ENCODE data around the gene NEK2. TPM values are rescaled to one million over a fixed set of nuclear protein-coding genes. Genes with fewer than 3 reads are reported as not detected.
A peak's percentile ranks its signal among the peaks of the same experiment; 100 is the strongest.
"Not testable (repeated sequence)": the region's sequence is repeated elsewhere in the genome, so short reads cannot be mapped to it uniquely, and the experiment has no call there.

The NEK2 gene
- total RNA-seq, 2 donors from 2014 or later = 2.0 to 6.6 TPM

GRCh38 chr1:211639475-211640300 lies 35.7 kb downstream of the NEK2 start:
- intact Hi-C loops (cut with DNase I, micrococcal nuclease) = no loop called here
- ATAC-seq (no peak), DNase-seq (no peak)

GRCh38 chr1:211638689-211639101 lies 36.7 kb downstream of the NEK2 start:
- DNase-seq (no peak), ATAC-seq (peak; percentile 35)
- intact Hi-C loops (cut with DNase I, micrococcal nuclease) = no loop called here

DNA sequence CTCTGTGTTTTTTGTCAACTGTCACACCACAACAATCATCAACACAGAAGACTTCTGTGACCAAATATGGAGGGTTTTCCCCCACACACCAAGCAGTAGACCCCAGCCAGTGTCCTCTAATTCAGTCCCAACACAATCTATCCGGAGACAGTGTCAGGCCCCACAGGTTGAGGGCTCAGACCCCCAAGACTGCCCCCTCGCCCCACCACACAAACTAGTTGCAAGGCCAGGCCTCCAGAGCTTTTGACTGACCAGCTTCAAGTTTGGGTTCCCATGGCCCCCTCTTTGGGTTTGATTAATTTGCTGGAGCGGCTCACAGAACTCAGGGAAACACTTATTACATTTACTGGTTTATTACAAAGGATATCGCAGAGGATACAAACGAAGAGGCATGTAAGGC lies 37.2 kb downstream of the NEK2 start:
- intact Hi-C loops (cut with DNase I, micrococcal nuclease) = no loop called here
- ATAC-seq (no peak), DNase-seq (no peak)

- no peak for DNase-seq
- ATAC-seq = no peak
- intact Hi-C loops (cut with DNase I, micrococcal nuclease) = no loop called here
Observed at GRCh38 chr1:211637066-211637465, 38.4 kb downstream of the NEK2 start.

DNA sequence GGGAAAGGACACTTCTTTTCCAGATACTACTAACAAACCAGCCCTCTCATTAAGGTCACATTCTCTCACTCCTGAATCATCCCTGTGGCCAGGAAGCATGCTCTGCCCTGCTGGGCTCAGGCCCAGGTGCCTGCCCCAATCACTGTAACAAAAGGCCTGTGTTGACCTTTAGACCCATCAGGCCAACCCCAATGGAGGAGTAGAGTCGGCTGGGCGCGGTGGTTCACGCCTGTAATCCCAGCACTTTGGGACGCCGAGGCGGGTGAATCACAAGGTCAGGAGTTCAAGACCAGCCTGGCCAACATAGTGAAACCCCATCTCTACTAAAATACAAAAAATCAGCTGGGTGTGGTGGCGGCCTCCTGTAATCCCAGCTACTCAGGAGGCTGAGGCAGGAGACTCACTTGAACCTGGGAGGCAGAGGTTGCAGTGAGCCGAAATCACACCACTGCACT lies 38.8 kb downstream of the NEK2 start:
- ATAC-seq (peak; percentile 97), DNase-seq (peak; percentile 56 to 68)

DNA sequence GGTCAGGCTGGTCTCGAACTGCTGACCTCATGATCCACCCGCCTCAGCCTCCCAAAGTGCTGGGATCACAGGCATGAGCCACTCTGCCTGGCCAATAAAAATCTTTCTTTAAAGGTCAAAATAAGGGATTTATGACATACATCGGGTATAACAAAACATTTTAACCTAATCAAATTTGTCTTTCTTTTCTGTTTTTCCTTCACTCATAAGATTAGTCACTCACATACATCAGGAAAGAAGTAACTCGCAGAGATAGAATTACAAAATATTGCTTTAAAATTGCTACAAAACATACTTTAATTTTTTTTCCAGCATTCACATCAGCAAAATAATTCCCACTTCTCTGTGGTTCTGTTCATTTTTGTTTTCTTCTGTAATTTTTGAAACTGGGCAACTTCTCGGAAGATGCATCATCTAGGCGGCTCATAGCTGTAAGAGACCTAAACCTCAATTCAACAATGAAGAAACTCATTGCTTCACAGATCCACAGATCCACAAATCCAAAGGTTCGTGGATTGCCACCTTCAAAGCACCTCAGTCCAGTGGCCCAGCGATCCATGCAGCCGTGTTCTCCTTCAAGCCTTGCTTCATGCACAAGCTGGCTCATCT lies 39.7 kb downstream of the NEK2 start:
- intact Hi-C loops (cut with DNase I, micrococcal nuclease) = no loop called here
- no peak for ATAC-seq
- DNase-seq = no peak

More for the DNA sequence above, 38.8 kb downstream of the NEK2 start:
- intact Hi-C loops (cut with DNase I, micrococcal nuclease) = not testable (repeated sequence)

GRCh38 chr1:211634931-211635330 lies 40.5 kb downstream of the NEK2 start:
- no peak for ATAC-seq
- DNase-seq = no peak
- intact Hi-C loops (cut with DNase I, micrococcal nuclease) = no loop called here

GRCh38 chr1:211634461-211634860 lies 41.0 kb downstream of the NEK2 start:
- DNase-seq = peak in 1 of 2 donors; percentile 4
- ATAC-seq = no peak
- intact Hi-C loops (cut with DNase I, micrococcal nuclease) = no loop called here

DNA sequence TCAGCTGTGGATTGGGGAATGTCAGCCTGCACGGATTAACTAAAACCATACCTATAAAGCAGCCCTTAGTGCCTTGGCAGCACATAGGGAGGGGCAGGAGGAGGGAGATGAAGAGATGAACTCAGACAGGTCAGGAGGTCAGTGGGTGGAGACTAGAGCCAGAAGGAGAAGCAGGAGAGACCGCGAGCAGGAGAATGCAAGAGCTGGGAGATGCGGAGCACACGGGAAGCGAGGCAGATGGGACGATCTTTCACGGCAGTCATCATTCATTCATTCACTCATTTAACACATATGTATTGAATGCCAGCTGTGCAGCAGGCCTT lies 41.9 kb downstream of the NEK2 start:
- ATAC-seq (peak; percentile 19), DNase-seq (no peak)
- intact Hi-C loops (cut with DNase I, micrococcal nuclease) = no loop called here

DNA sequence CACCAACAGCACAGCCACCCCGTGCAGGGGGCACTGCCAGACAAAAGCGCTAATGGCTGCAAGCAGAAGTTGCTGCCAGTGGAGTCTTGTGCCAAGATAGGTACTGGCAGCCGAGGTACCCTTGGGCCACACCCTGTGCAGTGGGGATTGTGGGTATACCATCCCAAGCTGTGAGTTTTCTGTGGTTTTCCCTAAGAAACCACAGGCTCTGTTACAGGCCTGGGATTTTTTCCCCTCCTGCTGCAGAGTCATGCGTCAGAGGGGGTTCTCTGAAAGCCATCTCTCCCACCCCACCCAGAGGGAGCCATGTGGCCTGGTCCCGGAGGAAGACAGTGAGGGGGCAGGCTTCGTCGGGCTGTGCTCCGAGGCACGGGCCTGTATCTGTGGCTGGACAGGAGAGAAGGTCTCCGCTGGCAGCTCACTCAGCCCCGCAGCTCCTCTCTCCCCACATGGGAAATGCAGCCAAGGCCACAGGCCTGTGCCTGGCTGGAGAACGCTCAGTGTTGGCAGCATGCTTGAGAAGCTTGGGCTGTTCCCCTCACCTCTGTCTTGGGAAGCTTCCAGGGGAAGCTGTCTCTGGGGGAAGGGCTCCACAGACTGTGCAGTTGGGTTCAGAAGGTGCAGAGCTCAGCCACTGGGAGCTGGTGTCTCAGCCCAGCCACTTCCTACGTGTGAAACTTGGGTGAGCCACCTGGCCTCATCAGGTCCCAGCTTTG lies 42.5 kb downstream of the NEK2 start:
- DNase-seq (peak in 1 of 2 donors; percentile 30), ATAC-seq (no peak)
- intact Hi-C loops (cut with DNase I, micrococcal nuclease) = no loop called here

DNA sequence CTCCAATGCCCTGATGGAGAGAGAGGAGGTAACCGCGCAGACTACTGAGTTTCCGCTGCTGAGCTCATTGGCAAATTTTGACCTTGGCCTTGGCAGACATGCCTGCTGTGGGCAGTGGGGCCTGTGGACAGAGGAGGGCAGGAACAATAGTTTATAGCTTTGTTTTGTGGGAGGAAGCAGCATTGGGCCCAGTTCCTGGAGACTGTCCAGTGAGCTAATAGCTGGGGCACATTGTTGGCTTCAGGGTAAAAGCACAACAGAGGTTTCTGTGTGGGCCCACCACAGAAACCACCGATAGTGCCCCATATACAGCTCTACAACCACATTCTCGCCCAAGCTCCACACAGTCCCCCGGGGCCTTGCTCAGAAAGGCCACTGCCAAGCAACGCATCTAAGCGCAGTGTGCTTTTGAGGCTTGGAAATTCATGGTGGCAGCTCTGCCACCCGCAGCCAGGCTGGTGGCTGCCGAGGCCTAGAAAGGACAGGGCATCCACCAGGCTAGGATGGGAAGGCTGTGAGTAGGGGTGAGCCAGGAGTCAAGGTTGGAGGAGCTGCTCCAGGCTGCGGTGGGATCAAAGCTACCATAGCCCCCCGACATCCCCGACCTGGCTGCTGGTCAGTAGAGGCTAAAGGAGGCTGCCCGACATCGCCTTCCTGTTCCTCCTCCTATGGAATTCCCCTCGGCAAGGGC lies 43.2 kb downstream of the NEK2 start:
- DNase-seq (no peak), ATAC-seq (no peak)
- intact Hi-C loops (cut with DNase I, micrococcal nuclease) = no loop called here

- no peak for ATAC-seq
Observed at GRCh38 chr1:211631168-211631567, 44.3 kb downstream of the NEK2 start.

GRCh38 chr1:211630236-211631081 lies 45.0 kb downstream of the NEK2 start:
- no peak for ATAC-seq
- DNase-seq = no peak
- intact Hi-C loops (cut with DNase I, micrococcal nuclease) = no loop called here

More at GRCh38 chr1:211631168-211631567, 44.3 kb downstream of the NEK2 start:
- DNase-seq = no peak
- intact Hi-C loops (cut with DNase I, micrococcal nuclease) = no loop called here

GRCh38 chr1:211628417-211628816 lies 47.0 kb downstream of the NEK2 start:
- ATAC-seq = no peak
- intact Hi-C loops (cut with DNase I, micrococcal nuclease) = no loop called here
- no peak for DNase-seq

GRCh38 chr1:211627259-211627658 lies 48.2 kb downstream of the NEK2 start:
- DNase-seq (peak in 1 of 2 donors; percentile 2), ATAC-seq (no peak)
- intact Hi-C loops (cut with DNase I, micrococcal nuclease) = no loop called here

GRCh38 chr1:211625866-211626265 lies 49.6 kb downstream of the NEK2 start:
- ATAC-seq; DNase-seq; intact Hi-C loops (cut with DNase I, micrococcal nuclease): not testable (repeated sequence)

GRCh38 chr1:211625040-211625439 lies 50.4 kb downstream of the NEK2 start:
- DNase-seq = peak in 1 of 2 donors; percentile 38
- intact Hi-C loops (cut with DNase I, micrococcal nuclease) = no loop called here
- ATAC-seq = peak; percentile 70

DNA sequence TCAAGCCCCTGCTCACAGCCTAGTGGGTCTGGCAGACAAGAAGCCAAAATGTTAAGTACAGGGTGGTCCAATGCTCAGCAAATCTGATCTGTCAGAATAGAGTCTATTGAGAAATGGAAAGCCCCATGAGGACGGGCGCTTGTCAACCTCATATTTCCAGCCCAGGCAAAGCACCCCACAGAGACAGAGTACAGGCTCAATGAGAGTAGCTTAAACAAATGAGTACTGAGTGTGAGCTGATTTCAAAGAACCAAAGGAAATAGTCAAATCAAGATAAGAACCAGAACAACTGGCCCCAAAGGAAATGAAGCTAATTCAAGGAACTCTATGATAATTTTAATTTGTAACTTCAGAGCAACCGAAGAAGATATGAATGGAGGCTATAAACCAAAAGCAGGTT lies 51.9 kb downstream of the NEK2 start:
- intact Hi-C loops (cut with DNase I, micrococcal nuclease) = no loop called here
- ATAC-seq = no peak

More for the DNA sequence above, 51.9 kb downstream of the NEK2 start:
- no peak for DNase-seq
